LNCAP (cell line): ENCODE results near the gene RFX8.

Source experiments
- TF ChIP-seq, protein P1 (sequence below): fragments of 450-650 bp; IDR thresholded peaks from 2 replicates; pipeline ENCODE4 v1.5.1; 2017; ENCODE audit warnings: mild to moderate bottlenecking

Gene RFX8

DNA sequence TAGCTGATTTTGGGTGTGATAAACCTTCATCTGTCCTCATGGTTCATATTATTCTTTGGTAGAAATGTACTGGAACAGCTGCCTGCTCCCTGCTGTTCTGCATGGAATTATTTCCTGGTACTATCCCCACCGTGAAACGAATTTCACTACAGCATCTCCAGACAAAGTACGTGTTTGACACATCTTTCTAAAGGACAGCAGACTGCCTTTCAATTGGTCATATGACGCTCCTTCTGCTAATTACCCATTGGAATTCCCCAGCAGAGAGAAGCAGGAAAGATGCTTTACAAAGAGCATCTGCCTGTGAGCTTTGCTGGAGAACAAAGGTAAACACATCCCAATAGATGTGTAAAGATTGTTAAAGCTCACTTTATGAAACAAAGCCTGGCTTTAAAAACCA lies 4.4 kb upstream of the RFX8 start:
- TF ChIP-seq, protein P1, sequence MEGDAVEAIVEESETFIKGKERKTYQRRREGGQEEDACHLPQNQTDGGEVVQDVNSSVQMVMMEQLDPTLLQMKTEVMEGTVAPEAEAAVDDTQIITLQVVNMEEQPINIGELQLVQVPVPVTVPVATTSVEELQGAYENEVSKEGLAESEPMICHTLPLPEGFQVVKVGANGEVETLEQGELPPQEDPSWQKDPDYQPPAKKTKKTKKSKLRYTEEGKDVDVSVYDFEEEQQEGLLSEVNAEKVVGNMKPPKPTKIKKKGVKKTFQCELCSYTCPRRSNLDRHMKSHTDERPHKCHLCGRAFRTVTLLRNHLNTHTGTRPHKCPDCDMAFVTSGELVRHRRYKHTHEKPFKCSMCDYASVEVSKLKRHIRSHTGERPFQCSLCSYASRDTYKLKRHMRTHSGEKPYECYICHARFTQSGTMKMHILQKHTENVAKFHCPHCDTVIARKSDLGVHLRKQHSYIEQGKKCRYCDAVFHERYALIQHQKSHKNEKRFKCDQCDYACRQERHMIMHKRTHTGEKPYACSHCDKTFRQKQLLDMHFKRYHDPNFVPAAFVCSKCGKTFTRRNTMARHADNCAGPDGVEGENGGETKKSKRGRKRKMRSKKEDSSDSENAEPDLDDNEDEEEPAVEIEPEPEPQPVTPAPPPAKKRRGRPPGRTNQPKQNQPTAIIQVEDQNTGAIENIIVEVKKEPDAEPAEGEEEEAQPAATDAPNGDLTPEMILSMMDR = no peak

DNA sequence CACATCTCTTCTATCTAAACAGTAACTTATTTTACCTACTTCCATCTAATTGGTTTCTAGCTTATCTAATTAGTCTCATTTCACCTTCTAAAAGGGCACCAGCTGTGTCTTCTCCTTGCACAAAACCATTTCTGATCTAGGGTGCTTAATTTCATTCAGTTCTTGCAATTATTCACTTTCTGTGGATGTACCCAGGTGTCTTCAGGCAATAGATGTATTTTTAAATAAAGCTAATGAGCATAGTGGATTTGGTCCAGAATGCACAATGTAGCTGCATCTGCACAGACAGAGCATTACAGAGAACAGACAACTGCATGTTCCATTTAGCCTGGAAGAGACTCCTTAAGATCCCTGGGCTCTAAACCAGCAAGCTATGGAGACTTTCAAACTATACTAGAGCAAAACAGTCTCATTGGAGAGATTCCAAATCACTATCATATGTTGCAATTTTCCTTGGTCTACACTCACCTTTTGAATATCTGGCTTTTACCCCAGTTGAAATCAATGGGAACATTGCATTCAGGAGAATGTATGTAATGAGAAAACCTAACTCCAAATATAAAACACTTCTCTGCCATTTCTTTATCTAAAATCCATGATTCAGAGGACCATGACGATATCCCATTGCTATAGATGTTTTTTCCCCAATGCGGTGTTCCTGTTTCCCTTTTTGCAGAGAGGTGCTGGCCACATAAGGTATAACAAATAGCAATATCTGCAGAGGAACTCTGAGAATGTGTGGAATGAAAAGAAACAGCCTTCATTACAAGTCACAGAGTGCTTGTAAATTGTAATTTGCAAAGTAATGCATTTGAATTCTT lies 3.5 kb upstream of the RFX8 start:
- TF ChIP-seq, protein P1 = no peak

DNA sequence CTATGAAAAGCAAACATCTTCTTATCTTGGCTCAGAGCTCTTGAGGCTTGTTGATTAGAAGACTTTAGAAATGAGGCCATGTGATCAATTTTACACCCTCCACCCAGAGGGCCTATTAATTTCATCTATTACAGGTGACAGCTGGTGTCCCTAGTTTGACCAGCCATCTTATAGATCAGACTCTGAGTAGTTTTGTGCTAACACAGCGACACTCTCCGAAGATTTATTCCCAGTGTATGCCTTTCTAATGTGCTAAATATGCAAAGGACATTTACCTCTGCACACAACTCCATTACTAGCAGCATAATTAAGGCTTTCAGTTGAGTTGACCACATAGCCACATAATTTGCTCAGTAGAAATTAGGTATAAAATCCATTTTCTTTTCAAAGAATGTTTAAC lies 2.6 kb upstream of the RFX8 start:
- TF ChIP-seq, protein P1 = no peak

DNA sequence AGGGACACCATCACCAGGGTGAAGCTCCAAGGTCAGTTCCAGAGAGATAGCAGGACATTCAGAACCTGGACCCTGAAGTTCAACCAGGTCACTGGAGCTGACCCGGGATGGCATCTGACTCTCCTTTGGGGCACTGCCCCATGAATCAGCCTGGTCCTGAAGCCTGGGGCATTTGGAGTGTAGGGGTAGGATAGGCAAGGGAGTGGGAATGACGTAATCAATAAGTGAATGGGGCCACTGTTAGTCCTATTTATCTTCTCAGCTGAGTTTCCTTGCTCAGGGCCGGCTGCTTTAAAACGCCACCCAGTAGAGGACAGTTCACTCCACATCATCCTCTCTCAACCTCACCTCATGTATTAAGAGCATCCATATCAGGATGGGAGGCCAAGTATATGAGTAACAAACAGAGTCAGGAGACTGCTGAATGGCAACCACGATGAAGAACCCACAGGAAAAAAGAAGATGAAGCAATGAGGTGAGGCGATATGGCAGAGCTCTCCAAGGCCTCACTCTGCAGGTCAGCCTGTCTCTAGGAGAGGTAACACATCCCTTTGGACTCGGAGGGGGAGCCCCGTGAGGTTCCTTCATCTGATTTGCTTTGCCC lies 1.8 kb upstream of the RFX8 start:
- TF ChIP-seq, protein P1 = no peak

DNA sequence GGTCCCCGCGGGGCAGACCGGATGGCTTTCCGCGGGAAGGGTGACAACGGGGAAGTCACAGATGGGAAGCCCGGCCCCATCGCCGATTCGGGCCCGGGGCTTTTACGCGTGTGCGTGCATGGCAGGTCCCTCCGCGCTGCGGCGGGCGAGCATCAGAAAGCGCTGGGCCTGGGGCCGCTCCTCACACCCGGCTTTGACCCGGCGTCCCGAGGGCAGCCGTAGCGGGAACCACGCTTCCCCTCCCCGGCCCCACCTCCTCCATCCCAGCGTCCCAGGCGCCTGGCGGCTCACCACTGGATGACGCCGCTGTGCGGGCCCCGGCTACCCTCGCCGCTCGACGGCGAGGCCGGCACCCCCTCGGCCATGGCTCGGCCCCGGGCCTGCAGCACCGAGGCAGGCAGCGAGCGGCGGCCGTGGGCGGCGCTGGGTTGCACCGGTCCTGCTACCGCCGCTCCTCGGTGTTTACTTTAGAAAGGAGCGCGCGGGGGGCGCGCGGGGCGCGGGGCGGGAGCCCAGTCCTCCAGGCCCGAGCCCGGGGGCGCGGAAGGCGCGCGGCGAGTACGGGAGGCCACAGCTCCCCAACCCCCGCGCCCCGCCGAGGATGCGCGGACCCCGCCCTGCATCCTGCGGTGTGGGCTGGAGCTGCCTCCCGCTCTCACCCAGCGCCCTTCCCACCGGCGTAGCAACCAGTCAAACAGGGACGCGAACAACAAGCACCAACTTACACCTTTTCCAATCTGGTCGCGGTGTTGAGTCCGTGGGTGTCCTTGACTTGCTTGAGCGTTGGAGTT lies 806 bp downstream of the RFX8 start:
- TF ChIP-seq, protein P1 = no peak

DNA sequence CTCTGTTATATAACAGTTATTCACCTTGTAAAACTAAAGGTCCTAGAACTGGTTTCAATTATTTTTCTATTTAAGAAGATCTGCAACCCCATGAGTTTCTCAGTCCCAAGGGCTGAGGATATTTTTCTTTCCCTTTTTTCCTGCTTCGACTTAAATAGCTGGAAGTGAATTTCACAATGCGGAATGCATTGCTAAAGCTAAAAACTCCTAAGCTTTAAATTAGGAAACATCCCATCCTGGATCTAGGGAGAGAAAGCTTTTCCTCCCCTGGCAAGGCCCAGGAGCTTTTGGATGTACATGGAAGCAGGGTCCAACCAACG lies 1.4 kb downstream of the RFX8 start:
- TF ChIP-seq, protein P1 = no peak

DNA sequence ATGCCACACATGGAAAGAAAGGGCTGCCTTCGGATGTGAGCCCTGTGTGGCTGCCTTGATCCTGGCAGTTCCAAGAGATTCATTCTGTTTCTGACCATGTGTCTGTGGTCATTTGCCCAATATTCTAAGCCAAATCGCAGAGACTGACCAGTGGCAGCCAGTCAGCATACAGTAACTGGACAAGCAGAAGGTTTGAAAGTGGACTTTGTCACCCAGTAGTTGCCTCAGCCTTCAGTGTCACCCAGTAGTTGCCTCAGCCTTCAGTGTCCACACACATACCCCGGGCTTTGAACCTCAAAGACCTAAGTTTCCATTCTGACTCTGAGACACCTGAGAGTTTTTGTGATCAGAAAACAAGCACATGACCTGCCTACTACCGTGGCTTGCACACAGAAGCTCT lies 5.0 kb downstream of the RFX8 start:
- TF ChIP-seq, protein P1 = no peak
